HPDE6-E6E7 (cell line): ENCODE data around the gene ZNF135.

Experiments used
- DNase-seq: peaks from one replicate; pipeline ENCODE4 v3.0.0; 2011; ENCODE audit warnings: missing footprints; ENCODE audit errors: extremely low spot score

Gene ZNF135

DNA sequence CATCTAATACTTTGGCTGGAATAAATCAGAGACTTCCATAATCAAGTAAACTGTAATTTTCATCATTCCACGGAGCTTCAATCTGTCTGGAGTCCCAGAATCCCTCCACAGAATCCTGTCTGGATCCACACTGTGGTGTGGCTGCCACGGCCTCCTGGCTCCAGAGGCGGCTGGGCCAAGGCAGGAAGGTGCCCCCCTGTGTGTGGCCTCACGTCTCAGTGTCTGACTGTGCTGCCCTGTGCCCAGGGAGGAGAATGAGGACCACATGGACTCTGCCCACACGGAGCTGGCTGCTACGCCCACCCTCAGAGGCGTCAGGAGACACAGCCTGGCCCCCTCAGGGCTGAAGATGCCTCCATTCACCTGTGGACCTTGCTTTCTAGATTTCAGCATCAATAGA lies 12.2 kb upstream of the ZNF135 start:
- no peak for DNase-seq

DNA sequence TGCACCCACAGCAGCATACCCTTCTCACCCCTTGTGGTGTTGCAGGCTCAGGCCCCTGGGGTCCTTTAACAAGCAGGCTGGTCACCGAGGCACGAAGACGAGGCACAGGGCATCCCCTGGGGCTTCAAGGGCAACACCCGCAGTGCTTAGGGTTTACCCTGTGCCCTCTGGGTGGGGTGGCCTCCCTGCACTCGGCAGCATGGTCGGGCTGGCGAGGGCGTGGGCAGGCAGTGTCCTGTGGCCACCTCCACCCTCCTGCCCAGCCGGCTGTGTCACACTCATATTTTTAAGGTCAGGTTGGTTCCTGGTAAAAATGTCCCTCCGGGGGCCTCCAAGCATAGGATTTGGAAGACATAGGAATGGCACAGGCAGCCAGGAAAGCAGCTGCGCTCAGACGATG lies 11.4 kb upstream of the ZNF135 start:
- DNase-seq = no peak

DNA sequence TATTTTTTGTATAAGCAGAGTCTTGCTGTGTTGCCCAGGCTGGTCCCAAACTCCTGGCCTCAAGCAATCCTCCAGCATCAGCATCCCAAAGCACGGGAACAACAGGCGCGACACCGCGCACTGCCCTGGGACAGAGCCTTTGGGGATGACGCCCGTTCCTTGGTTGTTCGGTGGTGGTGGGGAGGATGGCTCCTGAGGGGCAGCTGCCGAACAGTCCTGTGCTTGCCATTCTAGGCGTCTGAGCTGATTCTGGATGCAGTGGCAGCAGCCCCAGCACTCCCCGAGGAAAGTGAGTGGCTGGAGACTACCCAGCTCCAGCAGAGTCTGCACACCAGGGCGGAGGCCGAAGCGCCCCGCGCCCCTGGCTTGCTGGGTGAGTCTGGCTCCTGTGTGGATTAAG lies 6.8 kb upstream of the ZNF135 start:
- no peak for DNase-seq

- DNase-seq = no peak
Measured at GRCh38 chr19:58053480-58054156, 5.5 kb upstream of the ZNF135 start.

- no peak for DNase-seq
Measured at GRCh38 chr19:58054901-58055874, 3.9 kb upstream of the ZNF135 start.

- DNase-seq = no peak
Measured at GRCh38 chr19:58056261-58056660, 2.8 kb upstream of the ZNF135 start.

GRCh38 chr19:58056861-58057260 lies 2.2 kb upstream of the ZNF135 start:
- no peak for DNase-seq

DNA sequence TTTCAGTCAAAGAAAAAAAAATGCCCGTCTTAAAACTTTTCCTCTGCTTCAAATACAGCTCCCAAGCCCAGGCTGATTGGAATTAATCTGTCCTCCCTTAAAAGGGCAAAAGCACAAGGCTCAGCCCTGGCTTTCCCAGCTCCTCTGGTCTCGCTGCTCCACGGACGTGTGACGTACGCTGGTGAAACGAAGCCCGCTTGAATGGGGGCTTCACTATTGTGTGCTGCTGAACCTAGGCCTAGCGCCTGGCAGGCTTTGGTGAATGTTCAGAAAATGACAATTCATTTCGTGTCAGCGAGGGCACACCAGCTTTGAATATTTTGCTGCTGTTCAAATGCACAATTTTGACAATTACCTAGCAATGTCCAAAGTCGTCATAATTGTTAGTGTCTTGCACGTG lies 615 bp upstream of the ZNF135 start:
- no peak for DNase-seq

DNA sequence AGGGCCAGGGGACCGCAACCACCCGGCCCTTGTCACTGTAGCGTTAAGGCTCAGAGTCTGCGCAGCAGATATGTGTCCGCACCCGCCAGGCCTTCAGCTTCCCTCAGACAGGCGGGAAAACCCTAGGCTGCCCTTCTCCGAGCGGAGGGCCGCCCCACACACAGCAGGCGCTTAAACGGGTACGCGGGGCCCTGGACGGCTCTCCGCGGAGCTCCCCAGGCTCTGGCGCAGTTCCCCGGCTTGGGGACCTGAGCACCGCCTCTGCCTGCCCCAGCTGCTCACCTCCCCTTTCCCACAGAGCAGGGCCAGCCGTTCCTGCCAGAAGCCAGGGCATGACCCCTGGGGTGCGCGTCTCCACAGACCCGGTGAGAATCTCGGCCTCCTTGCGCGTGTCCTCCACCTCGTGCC lies 593 bp downstream of the ZNF135 start:
- no peak for DNase-seq

- no peak for DNase-seq
Measured at GRCh38 chr19:58060231-58060630, 1.1 kb downstream of the ZNF135 start.

DNA sequence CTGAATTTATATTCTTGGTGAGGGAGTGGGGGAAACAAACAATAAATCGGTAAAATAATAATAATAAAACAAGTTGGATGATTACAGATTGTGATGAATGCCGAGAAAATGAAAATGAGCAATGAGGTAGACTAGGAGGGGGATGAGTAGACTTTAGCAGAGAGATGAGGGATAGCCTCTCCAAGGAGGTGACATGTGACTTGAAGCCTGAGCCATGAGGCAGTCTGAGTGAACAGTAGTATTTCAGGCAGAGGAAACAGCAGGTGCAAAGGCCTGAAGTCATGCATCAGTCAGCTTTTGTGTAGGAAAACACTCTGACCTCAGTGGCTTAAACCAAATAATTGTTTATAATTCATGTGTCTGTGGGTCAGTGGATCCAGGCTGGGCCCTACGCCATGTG lies 4.6 kb downstream of the ZNF135 start:
- DNase-seq = no peak

DNA sequence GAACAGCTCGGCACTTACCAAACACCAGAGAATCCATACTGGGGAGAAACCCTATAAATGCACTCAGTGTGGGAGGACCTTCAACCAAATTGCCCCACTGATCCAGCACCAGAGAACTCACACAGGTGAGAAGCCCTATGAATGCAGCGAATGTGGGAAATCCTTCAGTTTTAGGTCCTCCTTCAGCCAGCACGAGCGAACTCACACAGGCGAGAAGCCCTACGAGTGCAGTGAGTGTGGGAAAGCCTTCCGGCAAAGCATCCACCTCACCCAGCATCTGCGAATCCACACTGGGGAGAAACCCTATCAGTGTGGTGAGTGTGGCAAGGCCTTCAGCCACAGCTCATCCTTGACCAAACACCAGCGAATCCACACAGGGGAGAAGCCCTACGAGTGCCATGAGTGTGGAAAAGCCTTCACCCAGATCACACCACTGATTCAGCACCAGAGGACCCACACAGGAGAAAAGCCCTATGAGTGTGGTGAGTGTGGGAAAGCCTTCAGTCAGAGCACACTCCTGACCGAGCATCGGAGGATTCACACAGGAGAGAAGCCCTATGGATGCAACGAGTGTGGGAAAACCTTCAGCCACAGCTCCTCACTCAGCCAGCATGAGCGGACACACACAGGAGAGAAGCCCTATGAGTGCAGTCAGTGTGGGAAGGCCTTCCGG lies 8.3 kb downstream of the ZNF135 start:
- no peak for DNase-seq

DNA sequence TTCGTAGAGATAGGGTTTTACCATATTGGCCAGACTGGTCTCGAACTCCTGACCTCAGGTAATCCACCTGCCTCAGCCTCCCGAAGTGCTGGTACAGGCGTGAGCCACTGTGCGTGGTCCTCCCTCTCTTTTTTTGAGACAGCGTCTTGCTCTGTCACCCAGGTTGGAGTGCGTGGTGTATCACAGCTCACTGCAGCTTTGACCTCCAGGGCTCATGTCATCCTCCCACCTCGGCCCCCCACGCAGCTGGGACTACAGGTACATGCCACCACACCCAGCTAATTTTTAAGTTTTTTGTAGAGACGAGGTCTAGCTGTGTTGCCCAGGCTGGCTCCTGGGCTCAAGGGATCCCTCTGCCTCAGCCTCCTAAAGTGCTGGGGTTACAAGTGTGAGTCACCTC lies 20.7 kb downstream of the ZNF135 start:
- DNase-seq = no peak

DNA sequence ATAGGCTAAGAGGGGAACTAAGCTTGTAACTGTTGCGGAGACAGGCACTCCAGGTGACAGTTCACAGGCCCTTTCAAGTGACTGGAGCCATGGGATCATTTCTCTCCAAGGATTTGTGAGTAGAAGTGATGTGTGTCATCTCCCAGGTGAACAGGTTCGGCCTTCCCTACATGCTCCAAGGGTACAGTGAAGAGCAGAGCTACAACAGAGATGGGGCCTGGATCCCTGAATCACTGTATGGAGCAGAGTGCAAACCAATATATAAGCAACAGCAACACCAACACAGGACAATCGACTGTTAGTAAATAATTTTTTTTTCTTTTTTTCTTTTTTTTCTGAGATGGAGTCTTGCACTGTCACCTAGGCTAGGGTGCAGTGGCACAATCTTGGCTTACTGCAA lies 23.9 kb downstream of the ZNF135 start:
- no peak for DNase-seq

- DNase-seq = no peak
Measured at GRCh38 chr19:58084596-58085347, 25.7 kb downstream of the ZNF135 start.

- no peak for DNase-seq
Measured at GRCh38 chr19:58085348-58085875, 26.3 kb downstream of the ZNF135 start.

DNA sequence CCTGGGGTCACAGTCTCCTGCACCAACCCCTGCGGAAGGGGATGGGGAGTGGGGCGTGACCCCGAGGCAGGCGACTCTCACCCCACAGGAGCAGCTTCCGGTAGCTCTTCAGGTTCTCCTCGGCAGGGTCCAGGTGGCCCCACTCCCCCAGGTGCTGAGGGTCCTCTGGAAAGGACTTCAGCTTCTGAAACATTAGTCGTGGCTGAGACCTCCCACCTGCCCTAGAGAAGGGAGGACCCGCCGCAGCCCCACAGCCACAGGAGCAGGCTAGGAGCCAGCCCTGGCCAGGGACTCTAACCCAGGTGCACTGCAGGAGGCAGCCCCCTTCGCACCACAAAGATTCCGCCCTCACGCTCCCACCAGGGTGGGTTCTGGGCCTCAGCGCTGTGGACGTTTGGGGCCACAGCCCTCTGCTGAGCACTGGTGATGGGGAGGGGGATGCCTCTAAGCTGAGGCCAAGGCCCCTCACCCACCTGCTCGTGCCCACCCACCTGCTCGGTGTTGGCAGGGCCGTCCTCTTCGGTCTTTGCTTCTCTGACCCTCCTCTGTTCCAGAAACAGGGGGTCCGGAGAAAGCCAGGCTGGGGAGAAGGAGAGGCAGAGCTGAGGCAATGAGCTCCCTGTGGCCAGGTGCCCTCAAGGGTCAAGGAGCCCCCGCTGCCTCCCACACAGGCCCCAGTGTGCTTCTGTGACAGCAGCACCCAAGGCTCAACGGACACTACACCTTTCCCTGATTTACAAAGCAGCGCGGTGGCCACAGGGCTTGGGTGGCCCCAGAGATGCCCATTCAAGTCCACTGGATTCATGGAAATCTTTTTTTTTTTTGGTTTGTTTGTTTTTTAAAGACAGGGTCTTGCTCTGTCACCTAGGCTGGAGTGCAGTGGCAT lies 28.0 kb downstream of the ZNF135 start:
- no peak for DNase-seq

GRCh38 chr19:58088521-58089052 lies 29.5 kb downstream of the ZNF135 start:
- no peak for DNase-seq

DNA sequence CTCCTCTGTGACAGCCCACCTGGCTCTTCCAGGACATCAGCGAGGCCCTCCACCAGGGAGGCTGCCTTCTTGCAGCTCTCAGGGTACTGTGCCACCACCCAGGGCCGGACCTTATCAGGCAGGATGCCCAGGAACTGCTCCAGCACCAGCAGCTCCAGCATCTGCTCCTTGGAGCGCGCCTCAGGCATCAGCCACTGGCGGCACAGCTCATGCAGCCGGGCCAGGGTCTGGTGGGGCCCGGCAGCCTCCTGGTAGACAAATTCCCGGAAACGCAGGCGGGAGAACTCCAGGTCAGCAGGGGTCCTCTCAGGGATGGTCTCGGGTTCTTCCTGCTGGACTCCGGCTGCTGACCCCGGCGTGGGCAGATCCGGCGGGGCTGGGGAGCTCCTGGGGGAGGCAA lies 30.8 kb downstream of the ZNF135 start:
- no peak for DNase-seq
